HK-2 (cell line): ENCODE data around the gene PSMD7.
A peak's percentile ranks its signal among the peaks of the same experiment; 100 is the strongest.

ENCODE experiments used
- DNase-seq: peaks from one replicate; pipeline ENCODE4 v3.0.0-alpha.2; 2018; ENCODE audit not compliant: unreplicated experiment

PSMD7 gene

DNA sequence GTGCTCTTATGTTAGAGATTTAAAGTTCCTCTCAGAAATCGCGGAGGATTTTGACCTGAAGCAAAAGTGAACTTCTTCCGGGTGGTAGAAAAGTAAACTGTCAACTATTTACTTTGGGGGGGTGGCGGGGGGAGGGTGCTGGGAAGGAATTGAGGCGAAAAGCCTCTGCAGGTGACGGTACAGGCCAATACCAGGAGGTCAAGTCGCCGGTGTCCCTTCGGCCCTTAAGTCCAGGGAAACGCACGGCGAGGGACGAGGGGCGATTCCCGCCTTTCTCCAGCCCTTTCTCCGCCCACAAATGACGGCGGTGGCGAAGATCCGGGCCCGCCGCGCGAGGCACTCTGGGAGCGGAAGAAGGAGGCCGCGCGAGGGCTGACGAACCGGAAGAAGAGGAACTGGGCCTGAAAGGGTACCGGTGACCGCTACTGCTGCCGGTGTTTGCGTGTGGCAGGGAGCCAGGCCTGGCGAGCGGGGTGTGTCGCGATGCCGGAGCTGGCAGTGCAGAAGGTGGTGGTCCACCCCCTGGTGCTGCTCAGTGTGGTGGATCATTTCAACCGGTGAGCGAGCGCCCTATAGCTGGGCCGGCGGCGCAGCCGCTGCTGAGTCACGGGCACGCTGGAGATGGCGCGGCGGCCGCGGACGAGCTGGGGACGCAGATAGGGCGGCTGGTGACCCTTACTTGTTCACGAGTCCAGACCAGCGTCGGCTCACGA is at the start of gene PSMD7:
Gene PSMD7, plus strand, starts transcription at position 383 of the 713 bp plus-strand sequence. Its CDS starts 101 bp downstream, at position 484.
- peak; percentile 92 for DNase-seq

DNA sequence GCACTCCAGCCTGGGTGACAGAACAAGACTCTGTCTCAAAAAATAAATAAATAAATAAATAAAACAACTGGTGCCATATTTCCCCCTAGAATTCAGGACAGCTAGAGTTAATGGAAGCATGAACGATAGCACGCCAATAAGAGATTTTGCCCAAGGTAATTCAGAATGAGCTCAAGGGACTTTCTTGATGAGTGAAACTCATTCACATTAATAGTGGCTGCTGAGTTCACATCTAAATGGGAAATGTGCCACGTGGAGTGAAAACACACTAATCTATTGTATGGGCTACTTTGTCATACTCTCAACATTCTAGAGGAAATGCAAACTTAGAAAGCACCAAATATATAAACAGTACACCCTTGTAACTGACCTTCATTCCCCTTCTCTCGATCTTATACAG is 47.4 kb upstream of the PSMD7 start:
- no peak for DNase-seq

DNA sequence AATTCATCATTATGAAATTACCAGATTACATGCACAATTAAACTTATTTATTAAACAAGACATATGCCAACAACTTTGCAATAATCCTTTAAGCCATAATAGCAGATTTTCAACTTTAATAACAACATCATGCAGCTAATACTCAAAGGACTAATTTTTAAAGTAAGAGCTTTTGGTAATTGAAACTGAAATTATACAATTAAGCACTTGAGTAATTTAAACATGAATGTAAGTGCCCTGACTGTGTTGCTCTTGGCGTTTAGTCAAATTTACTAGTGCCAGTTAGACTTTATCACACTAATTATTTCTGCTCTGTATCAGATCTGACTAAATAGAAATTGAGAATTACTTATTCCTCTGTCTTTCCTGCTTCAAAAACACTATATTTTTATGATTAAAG is 46.8 kb upstream of the PSMD7 start:
- no peak for DNase-seq

DNA sequence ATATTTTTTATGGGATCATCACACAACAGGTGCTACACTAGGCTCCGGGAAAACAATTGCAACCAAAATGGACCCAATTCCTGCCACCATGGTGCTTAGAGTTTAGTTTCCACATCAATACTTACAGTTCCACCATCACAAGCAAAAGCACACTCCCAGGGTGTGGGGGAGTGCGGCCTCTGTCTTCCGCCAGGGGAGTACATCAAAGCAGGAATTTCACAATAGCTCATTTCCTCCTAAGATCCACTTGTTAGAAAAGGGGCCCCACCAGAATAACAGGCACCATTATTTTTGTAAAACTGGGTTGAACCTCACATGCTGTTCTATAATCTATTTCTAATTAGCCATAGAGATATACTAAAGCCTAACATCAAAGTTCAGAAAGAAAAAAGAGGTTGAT is 44.3 kb upstream of the PSMD7 start:
- no peak for DNase-seq

DNA sequence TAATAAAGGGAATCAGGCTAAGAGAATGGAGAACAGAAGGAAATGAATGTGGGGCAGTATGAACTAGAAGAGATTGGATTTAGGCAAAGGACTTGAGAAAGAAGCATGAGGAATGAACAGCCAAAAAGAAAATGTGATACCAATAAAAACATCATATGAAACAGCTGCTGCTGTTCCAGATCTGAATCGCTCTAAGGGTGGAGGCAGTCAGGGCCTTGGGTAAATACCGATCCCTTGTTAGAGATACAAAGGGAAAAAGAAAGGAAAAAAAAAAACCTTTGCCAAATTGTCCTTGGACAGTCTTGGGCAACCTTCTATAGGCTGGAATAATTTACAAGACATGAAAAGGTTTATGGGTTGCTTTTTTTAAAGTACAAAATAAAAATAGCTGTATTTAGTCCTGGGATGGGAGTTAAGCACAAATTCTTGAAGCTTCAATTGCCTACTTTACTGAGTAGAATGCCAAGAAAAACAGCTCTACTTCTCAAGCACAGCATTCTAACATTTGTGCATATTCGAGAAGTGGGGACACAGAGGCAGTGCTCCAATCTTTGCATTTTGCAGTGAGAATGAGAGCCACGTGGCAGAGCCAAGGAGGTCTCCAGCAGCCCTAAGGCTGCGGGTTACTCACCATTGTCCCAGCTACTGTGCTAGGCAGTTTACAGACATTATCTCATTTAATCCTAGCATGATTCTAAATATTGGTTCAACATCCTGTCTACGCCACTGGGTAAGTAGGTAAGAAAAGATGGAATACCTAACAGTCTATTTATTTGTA is 43.3 kb upstream of the PSMD7 start:
- no peak for DNase-seq

DNA sequence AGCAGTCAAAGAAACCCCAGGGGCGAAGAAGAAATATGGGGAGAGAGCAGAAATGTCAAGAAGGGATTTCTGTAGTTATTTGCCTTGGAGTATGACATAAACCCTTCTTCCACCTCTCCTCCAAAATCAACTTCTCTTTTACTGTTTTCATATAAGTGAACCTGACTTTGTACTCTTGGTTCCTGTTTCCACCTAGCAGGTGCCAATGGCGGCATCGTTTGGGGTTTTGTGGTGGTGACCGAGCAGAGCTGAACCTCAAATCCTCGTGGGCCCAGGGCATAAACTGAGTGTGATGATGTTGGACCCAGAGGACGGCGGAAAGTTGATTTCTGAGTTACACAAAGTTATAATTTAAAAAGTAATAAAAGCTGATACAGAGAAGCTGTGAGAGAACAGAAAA is 39.6 kb upstream of the PSMD7 start:
- DNase-seq = no peak

DNA sequence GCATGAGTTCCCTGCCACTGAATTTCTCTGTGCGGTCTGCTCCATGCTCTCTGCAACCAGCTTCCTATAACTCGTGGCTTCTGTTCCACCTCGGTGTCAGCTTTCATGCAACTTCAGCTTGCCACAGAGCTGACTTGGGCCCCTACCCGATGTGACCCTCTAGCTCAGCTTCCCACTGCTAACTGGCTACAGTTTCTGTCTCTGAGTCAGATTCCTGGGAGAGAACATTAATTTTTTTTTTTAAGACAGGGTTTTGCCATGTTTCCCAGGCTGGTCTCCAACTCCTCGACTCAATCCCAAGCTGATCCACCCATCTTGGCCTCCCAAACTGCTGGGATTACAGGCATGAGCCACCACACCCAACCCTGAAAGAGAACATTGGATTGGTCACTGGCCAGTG is 35.5 kb upstream of the PSMD7 start:
- no peak for DNase-seq

DNA sequence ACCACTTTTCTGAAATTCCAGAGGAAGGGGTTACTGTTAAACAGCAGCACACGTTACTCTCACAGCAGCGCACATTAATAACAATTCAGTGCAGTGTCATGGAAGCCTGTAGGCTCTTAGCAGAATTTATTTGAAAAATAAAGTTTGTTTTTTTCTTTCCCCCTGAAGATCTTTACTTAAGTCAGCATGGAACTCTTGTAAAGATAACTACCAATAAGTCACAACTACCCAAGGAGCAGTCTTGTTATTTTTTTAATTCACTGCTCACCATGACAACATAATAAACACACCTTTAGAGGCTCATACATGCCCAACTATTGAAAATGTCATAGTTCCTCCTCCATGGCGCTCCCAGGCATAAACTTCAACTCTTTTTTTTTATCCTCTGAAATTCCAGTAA is 31.8 kb upstream of the PSMD7 start:
- no peak for DNase-seq

DNA sequence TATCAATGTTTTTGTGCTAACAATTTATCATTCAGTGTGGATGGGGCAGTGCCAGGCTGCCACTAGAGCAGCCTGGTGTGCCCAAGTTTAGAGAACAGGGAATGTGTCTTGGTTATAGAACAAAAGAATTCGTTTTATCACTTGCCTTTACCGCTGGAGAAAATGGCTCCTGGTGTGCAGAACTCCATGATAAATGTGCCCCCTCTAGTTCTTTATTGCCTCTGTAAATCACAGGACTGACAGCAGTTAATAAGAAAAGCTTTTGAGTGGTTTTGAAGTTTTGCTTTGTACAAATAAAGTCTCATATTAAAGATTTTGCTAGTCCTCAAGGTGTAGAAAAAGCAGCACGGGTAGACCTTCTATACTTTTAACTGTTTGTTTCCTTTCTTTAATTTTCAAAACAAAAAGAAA is 28.2 kb upstream of the PSMD7 start:
- DNase-seq = no peak

DNA sequence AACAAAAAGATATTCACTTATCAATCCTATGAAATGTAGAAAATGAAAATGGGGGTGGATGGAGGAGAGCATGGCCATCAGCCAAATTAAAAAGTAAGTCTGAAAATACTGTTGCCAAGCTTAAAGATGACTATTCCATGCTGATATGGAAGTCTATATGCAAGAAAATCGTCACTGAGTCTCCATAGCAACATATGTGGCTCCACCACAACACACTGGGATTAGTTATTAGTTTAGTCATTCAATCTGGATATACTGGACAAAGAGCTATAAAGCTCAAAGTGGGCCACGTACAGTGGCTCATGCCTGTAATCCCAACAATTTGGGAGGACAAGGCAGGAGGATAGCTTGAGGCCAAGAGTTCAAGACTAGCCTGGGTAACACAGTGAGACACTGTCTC is 24.7 kb upstream of the PSMD7 start:
- DNase-seq = no peak

DNA sequence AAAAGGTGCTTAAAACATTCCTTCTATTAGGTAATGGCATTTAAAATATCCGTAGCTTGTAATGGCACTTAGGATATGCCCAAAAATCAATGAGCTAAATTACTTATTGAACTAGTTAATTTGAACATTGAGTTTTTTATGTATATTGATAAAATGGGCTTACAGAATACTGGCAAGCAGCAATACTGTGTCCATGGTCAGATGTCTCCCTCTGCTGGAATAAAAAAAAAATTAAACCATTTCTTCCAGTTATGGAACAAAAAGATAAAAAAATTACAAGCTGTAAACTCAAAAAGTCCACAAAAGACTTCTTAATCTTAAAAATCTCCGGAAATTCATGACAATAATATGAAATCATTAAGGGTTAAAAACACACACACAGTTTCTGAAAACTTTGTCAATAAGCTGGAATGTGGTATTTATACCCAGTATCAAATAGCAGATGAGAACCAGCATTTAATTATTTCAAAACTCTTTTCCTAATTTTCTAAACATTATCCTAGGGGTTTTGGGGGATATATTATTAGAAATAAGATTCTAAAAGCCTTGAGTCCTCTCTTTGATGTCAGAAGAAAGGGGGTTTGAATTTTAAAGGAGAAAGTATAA is 21.5 kb upstream of the PSMD7 start:
- no peak for DNase-seq

DNA sequence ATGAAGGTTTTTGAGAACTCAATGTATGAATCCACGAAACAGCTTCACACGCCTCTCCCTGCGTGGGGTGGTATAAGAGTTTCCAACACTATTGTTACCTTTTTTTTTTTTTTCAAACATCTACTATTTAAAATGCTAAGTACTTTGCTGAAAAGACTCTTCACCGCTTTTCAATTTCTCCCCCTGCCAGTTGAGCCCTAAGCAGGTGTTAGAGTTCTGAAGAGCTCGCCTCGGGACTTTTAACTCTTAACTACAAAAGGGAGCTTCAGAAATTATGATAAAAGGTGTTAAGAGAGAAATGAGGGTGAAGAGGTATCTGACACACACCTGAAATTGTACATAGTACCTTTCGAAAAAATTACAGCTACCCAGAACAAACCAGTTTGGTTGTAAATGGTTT is 20.9 kb upstream of the PSMD7 start:
- DNase-seq = no peak

DNA sequence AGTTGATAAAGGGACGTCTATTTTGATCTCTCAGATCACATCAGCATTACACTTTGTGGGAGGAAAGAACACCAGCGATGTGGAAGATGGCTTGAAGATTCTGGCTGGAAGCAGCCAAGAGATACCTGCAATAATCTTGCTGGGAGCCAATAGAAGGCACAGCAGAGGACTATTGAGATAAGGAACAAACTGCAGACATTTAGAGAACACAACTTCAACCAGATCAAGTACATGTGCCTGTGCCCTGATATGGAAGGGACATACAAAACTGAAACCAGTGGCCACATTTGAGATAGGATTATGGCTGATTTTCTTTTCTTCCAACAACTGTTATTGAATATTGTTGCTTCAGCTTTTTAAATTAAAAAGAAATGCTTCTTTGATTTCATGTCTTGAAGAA is 18.6 kb upstream of the PSMD7 start:
- no peak for DNase-seq

DNA sequence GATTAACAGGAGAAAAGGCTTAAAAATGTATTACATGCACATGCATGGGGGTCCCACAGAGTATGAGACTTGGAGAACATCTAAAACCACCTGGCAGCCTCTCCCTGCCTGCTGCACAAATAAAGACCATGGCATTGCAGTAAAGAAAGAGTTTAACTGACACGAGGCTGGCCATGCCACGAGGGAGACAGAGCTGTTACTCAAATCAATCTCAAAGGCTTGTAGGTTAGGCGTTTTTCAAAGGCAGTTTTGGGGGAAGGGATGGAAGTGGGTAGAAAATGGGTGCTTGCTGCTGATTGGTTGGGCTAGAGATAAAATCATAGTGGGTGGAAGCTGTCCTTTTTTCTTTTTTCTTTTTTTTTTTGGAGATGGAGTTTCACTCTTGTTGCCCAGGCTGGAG is 17.3 kb upstream of the PSMD7 start:
- no peak for DNase-seq

DNA sequence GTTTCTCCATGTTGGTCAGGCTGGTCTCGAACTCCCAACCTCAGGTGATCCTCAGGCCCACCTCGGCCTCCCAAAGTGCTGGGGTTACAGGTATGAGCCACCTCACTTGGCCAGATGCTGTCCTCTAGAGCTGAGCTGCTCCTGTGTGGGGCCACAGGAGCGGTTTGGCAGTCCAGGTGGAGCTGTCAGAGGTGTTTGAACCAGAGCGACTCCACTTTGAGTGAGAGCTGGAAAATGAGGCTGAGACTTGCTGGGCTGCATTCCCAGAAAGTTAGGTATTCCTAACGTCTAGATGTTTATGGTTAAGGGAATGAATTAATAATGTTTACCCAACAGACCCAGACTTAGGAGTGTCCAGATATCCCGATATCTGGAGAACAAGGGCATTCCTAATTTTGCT is 16.8 kb upstream of the PSMD7 start:
- DNase-seq = no peak

DNA sequence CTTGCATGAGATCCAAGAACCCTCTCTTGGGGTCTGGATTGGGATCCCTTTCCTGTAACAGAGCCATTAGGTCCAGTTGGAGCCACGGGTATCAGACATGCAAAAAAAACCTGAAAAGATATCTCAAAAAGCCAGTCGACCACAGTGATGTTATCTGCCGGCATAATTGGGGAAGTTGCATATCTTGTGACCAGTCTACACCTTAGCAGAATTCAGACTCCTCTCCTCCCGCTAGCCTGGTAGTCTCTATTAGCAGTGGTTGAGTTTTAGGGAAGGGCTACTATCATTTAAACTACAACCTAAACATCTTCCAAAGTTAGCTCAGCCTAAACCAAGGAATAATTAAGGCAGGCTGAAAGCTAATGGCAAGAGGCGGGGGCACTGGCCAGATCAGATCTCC is 16.2 kb upstream of the PSMD7 start:
- DNase-seq = no peak

DNA sequence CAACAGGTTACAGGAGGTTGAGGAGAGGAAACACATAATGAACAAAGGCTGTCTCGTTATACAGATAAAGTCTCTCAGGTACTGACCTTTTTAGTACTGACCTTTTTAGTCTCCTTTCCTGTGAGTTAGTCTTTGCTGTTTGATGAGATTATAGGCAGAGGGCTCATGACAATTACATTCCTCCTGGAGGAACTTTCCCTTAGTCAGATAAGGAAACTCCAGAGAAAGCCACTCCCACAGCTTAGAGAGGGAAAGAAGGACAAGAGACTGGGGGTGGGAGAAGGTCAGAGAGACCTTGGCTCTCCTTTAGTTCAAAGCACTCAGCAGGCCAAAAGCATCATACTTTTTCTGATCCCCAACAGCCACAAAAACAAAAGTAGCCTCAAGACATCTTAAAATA is 15.3 kb upstream of the PSMD7 start:
- no peak for DNase-seq

DNA sequence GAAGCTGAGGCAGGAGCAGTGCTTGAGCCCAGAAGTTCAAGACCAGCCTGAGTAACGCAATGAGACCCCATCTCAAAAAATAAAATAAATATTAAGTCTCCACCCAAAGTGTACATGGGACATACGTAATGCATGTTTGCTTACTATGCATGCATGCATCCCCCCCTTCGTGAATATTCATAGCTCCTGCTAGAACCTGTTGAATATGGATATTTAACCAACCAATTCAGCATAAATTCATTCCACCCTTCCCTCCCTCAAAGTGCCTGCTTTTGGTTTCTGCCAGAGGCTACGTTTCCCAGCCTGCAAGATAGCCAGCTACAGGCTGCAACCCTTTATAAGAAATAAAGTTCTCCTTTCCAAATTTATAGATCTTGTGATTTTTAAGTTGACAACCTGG is 12.9 kb upstream of the PSMD7 start:
- DNase-seq = no peak

DNA sequence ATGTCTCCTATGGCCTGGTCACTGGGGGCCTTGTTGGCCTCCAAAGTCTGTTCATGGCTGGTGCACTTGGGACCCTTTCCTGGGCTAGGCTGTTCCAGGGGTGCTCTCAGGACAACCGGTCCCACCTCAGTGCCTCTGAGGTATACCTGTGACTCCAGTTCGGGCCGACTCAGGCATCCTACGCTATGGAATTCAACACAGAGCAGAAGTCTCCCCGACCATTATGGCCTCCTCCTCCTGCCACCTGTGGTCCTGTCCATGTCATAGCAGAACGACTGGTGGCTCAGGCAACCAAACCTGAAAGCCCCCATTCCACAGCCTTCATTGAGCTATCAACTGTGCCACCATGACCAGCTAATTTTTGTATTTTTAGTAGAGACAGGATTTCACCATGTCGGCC is 8.5 kb upstream of the PSMD7 start:
- no peak for DNase-seq

DNA sequence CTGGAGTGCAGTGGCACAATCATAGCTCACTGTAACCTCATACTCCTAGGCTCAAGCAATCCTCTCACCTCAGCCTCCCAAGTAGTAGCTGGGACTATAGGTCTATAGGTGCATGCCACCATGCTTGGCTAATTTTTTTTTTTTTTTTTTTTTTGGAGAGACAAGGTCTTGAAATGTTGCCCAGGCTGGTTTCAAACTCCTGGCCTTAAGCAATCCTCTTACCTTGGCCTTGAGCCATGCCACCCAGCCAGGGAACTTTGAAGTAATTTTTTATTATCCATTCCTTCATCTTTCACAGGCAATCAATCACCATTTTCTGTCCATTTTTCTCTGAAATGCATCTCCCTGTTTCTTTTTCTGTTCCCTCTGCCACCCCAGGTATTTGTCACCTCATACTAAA is 6.3 kb upstream of the PSMD7 start:
- no peak for DNase-seq

DNA sequence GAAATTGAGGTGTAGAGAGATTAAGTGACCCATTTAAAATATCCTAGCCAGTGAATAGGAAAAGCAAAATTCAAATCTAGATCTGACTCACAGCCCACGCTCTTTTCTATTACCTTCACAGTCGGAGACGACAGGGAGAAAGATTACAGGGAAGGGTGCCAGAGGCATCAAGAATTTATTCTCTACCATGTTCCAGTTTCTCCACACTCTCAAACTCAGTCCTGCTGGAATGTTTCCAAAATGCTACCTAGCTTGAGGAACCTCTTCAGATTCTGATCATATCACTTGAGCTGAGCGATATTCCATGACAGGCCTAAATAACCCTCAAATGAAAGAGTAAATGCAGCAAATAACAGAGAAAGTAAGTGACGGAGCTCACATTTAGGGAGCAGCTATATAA is 5.4 kb upstream of the PSMD7 start:
- no peak for DNase-seq

DNA sequence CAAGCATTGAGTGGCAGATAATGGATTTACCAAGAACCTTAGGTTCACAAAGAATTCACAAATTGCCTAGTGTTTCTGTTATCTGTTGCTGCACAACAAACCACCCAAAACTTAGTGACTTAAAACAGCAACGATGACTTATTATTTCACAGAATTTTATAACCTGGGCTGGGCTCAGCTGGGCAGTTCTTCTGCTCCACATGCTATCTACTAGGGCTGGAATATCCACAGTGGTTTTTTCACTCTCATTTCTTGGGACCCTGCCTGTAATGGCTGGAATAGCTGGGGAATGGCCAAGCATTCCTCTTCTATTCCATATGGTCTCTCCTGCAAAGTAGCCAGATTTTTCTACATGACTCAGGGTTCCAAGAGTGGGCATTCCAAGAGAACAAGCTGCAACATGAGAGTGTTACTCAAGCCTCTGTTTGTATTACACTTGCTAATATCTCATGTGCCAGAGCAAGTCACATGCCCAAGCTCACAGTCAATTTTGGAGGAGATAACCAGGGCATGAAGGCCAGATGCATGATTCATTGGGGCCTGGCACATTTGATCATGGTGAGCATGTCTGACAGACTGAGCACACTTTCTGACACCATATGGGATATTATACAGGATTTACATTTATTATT is 4.9 kb upstream of the PSMD7 start:
- no peak for DNase-seq

DNA sequence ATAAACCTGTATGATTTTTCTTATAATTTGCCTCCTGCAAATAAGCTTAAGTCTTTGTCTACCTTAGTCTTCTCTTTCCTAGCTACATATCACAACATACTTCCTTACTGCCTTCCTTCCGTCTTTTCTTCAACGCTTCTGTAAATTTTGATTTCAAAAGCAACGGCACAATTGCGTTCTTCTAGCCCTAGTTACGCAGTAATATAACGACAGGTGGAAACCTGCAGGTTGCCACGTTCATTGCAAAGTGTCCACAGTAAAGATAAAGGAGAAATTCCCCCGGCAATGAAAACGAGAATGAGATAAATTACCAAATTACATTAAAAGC is 546 bp upstream of the PSMD7 start:
- DNase-seq = no peak
